K562 (cell line): ENCODE results near the gene TESK1. TPM values are rescaled to one million over a fixed set of nuclear protein-coding genes. Genes with fewer than 3 reads are reported as not detected.

Experiments
- CBFA2T2 ChIP-seq: fragments of 450-650 bp; conservative IDR thresholded peaks from 2 replicates; pipeline ENCODE4 v1.6.1; 2017; ENCODE audit warnings: mild to moderate bottlenecking
- CEBPG ChIP-seq, 3 experiments: fragments of 200-800 bp in 1 of 3; sonication (Bioruptor generic) in 1 of 3; sonication (generic) in 1 of 3; formaldehyde crosslinking in 1 of 3; IDR thresholded peaks in 2 of 3; conservative IDR thresholded peaks in 1 of 3; 2 replicates each; pipeline versions ENCODE4 v1.6.1 to v1.8.0; 2016 to 2022; ENCODE audit warnings: missing compliant biosample characterization in 2 of 3, missing genetic modification characterization in 2 of 3, mild to moderate bottlenecking in 1 of 3, missing genetic modification reagents in 1 of 3
- DDX20 ChIP-seq: fragments of 450-650 bp; IDR thresholded peaks from 2 replicates; pipeline ENCODE4 v1.6.1; 2016; ENCODE audit warnings: missing genetic modification characterization, low read depth, mild to moderate bottlenecking, missing compliant biosample characterization, moderate library complexity
- EP300 ChIP-seq: IDR thresholded peaks from 2 replicates; pipeline ENCODE4 v1.6.1; 2012; ENCODE audit warnings: low read length, improper control_type of control experiment
- GTF2F1 ChIP-seq: IDR thresholded peaks from 2 replicates; pipeline ENCODE4 v1.6.1; 2011; ENCODE audit warnings: low read depth, low read length, improper control_type of control experiment
- HDAC2 ChIP-seq: fragments of 450-650 bp; IDR thresholded peaks from 2 replicates; pipeline ENCODE4 v1.6.1; 2016; ENCODE audit warnings: mild to moderate bottlenecking
- L3MBTL2 ChIP-seq: fragments of 450-650 bp; IDR thresholded peaks from 2 replicates; pipeline ENCODE4 v1.6.1; 2016; ENCODE audit warnings: mild to moderate bottlenecking, moderate library complexity
- POLR3G ChIP-seq: IDR thresholded peaks from 2 replicates; pipeline ENCODE4 v1.6.1; 2011; ENCODE audit not compliant: insufficient read length, insufficient replicate concordance; ENCODE audit errors: extremely low read depth
- ZNF174 ChIP-seq: fragments of 250-450 bp; sonication (Bioruptor Pico); IDR thresholded peaks from 2 replicates; pipeline ENCODE4 v1.4.0; 2020; ENCODE audit warnings: mild to moderate bottlenecking
- polyA plus RNA-seq, 8 experiments: library from polyadenylated mRNA; depleted of rRNA in 4 of 8; stranded (reverse) in 5 of 8; unstranded in 3 of 8; fragments of >200 nt; fragmentation: Nextera tagmentation in 2 of 8; fragmentation: Illumina TruSeq in 1 of 8; extraction: Ambion mirVana in 2 of 8; extraction: Trizol in 1 of 8; gene quantifications; 2 replicates each; pipeline versions ENCODE4 v1.2.1 to v1.2.3, GENCODE V29; 2011 to 2014; ENCODE audit warnings: inconsistent platforms in 1 of 8, missing spikeins in 1 of 8
- total RNA-seq, 7 experiments: library from RNA; depleted of rRNA in 6 of 7; stranded (reverse); fragments of >200 nt in 6 of 7; fragmentation: Illumina TruSeq in 2 of 7; extraction: Trizol in 2 of 7; gene quantifications; 2 replicates each; pipeline versions ENCODE4 v1.2.1 to v1.2.3, GENCODE V29; 2011 to 2021; ENCODE audit warnings: low replicate concordance in 1 of 7
- TF ChIP-seq, protein P1 (sequence below), 2 experiments: IDR thresholded peaks; 2 replicates each; pipeline ENCODE4 v1.6.1; 2012; ENCODE audit warnings: improper control_type of control experiment in 2 of 2, low read depth in 2 of 2, low read length in 2 of 2, borderline replicate concordance in 1 of 2
- TF ChIP-seq, protein P2 (sequence below): sonication (generic); formaldehyde crosslinking; IDR thresholded peaks from 2 replicates; pipeline ENCODE4 v1.9.0; 2022; ENCODE audit warnings: mild to moderate bottlenecking, missing genetic modification reagents
- TF ChIP-seq, protein P3 (sequence below): sonication (generic); formaldehyde crosslinking; IDR thresholded peaks from 2 replicates; pipeline ENCODE4 v1.8.0; 2022; ENCODE audit warnings: missing genetic modification reagents, mild to moderate bottlenecking, moderate library complexity, borderline replicate concordance
- TF ChIP-seq, protein P4 (sequence below), 2 experiments: fragments of 200-800 bp in 1 of 2; sonication (Bioruptor generic) in 1 of 2; sonication (generic) in 1 of 2; formaldehyde crosslinking in 1 of 2; IDR thresholded peaks in 1 of 2; conservative IDR thresholded peaks in 1 of 2; 2 replicates each; pipeline versions ENCODE4 v1.5.0 to v1.6.1; 2016 to 2020; ENCODE audit warnings: missing compliant biosample characterization in 1 of 2, missing genetic modification characterization in 1 of 2, missing genetic modification reagents in 1 of 2
- TF ChIP-seq, protein P5 (sequence below): fragments of 450-650 bp; IDR thresholded peaks from 2 replicates; pipeline ENCODE4 v1.6.1; 2016; ENCODE audit warnings: antibody characterized with exemption
- TF ChIP-seq, protein P6 (sequence below): fragments of 200-800 bp; sonication (Bioruptor generic); IDR thresholded peaks from 2 replicates; pipeline ENCODE4 v1.6.1; 2017; ENCODE audit warnings: missing genetic modification characterization, missing compliant biosample characterization

The TESK1 gene
- total and polyA plus RNA-seq, 9 of the 15 experiments (the other 6 are each of a cell fraction or from before 2014, with no cell fraction given) = 0.07 to 10.4 (median 4.1) TPM

DNA sequence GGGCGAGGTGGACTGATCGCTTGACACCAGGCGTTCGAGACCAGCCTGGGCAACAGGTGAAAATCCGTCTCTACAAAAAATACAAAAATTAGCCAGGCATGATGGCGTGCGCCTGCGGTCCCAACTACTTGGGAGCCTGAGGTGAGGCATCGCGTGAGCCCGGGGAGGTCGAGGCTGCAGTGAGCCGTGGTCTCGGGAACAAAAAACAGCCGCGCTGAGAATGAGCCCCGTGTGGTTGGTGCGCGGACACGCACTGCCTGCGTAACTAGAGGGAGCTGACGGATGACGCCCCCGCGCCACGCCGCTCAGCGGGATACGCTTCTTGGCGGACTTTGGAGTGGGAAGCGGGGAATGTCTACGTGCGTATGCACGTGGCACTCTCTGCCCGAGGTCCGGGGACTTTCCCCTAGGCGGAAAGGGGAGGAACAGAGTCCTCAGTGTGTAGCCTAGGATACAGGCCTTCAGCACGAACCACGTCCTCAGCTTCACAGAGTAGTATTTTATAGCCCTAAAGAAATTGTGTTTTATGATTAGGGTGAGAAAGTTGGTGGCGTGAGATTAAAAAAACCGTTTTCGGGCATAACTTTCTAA lies 52.6 kb downstream of the TESK1 start, which contains the start of gene RMRP (continued):
- TF ChIP-seq, protein P1, sequence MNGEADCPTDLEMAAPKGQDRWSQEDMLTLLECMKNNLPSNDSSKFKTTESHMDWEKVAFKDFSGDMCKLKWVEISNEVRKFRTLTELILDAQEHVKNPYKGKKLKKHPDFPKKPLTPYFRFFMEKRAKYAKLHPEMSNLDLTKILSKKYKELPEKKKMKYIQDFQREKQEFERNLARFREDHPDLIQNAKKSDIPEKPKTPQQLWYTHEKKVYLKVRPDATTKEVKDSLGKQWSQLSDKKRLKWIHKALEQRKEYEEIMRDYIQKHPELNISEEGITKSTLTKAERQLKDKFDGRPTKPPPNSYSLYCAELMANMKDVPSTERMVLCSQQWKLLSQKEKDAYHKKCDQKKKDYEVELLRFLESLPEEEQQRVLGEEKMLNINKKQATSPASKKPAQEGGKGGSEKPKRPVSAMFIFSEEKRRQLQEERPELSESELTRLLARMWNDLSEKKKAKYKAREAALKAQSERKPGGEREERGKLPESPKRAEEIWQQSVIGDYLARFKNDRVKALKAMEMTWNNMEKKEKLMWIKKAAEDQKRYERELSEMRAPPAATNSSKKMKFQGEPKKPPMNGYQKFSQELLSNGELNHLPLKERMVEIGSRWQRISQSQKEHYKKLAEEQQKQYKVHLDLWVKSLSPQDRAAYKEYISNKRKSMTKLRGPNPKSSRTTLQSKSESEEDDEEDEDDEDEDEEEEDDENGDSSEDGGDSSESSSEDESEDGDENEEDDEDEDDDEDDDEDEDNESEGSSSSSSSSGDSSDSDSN (IDR thresholded peaks at IDR 0.05; ENCODE audit: borderline replicate concordance in 1 of 2, low read depth in 2 of 2, low read length in 2 of 2) = peak; percentile 71 to 95; a peak in 3 of 4 replicates
- TF ChIP-seq GTF2F1 (no peak), L3MBTL2 (peak; percentile 99), CBFA2T2 (no peak), DDX20 (tag) (no peak), CEBPG (CRISPR knock-in tag; IDR thresholded peaks at IDR 0.05) (no peak), CEBPG (tag; conservative IDR thresholded peaks at IDR 0.05 in 1 of 2, IDR thresholded peaks at IDR 0.05 in 1 of 2) (no peak), EP300 (peak; percentile 42; the same call in 1 of the 2 replicates), HDAC2 (peak; percentile 84), ZNF174 (CRISPR knock-in tag) (no peak), POLR3G (peak; percentile 30)
- TF ChIP-seq, protein P2, sequence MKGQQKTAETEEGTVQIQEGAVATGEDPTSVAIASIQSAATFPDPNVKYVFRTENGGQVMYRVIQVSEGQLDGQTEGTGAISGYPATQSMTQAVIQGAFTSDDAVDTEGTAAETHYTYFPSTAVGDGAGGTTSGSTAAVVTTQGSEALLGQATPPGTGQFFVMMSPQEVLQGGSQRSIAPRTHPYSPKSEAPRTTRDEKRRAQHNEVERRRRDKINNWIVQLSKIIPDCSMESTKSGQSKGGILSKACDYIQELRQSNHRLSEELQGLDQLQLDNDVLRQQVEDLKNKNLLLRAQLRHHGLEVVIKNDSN (CRISPR knock-in tag) = peak; percentile 85
- TF ChIP-seq, protein P3, sequence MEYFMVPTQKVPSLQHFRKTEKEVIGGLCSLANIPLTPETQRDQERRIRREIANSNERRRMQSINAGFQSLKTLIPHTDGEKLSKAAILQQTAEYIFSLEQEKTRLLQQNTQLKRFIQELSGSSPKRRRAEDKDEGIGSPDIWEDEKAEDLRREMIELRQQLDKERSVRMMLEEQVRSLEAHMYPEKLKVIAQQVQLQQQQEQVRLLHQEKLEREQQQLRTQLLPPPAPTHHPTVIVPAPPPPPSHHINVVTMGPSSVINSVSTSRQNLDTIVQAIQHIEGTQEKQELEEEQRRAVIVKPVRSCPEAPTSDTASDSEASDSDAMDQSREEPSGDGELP (CRISPR knock-in tag) = peak; percentile 92
- TF ChIP-seq, protein P4, sequence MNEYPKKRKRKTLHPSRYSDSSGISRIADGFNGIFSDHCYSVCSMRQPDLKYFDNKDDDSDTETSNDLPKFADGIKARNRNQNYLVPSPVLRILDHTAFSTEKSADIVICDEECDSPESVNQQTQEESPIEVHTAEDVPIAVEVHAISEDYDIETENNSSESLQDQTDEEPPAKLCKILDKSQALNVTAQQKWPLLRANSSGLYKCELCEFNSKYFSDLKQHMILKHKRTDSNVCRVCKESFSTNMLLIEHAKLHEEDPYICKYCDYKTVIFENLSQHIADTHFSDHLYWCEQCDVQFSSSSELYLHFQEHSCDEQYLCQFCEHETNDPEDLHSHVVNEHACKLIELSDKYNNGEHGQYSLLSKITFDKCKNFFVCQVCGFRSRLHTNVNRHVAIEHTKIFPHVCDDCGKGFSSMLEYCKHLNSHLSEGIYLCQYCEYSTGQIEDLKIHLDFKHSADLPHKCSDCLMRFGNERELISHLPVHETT (CRISPR knock-in tag; conservative IDR thresholded peaks at IDR 0.05 in 1 of 2, IDR thresholded peaks at IDR 0.05 in 1 of 2) = peak in 1 of 2 experiments; percentile 63; a peak in 1 of 4 replicates
- TF ChIP-seq, protein P5, sequence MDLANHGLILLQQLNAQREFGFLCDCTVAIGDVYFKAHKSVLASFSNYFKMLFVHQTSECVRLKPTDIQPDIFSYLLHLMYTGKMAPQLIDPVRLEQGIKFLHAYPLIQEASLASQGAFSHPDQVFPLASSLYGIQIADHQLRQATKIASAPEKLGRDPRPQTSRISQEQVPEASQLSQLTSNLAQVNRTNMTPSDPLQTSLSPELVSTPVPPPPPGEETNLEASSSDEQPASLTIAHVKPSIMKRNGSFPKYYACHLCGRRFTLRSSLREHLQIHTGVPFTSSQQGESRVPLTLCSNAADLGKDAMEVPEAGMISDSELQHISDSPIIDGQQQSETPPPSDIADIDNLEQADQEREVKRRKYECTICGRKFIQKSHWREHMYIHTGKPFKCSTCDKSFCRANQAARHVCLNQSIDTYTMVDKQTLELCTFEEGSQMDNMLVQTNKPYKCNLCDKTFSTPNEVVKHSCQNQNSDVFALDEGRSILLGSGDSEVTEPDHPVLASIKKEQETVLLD = peak; percentile 91
- TF ChIP-seq, protein P6, sequence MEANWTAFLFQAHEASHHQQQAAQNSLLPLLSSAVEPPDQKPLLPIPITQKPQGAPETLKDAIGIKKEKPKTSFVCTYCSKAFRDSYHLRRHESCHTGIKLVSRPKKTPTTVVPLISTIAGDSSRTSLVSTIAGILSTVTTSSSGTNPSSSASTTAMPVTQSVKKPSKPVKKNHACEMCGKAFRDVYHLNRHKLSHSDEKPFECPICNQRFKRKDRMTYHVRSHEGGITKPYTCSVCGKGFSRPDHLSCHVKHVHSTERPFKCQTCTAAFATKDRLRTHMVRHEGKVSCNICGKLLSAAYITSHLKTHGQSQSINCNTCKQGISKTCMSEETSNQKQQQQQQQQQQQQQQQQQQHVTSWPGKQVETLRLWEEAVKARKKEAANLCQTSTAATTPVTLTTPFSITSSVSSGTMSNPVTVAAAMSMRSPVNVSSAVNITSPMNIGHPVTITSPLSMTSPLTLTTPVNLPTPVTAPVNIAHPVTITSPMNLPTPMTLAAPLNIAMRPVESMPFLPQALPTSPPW (CRISPR knock-in tag) = peak; percentile 58
